HG03571 (cell line): ENCODE measurements around the gene ATP9B.
"Not testable (repeated sequence)": the region's sequence is repeated elsewhere in the genome, so short reads cannot be mapped to it uniquely, and the experiment has no call there.

Experiments
- ATAC-seq: cut with Tn5 transposase; IDR thresholded peaks from one replicate; pipeline ENCODE4 v1.9.1; 2021; ENCODE audit not compliant: unreplicated experiment

Gene ATP9B

DNA sequence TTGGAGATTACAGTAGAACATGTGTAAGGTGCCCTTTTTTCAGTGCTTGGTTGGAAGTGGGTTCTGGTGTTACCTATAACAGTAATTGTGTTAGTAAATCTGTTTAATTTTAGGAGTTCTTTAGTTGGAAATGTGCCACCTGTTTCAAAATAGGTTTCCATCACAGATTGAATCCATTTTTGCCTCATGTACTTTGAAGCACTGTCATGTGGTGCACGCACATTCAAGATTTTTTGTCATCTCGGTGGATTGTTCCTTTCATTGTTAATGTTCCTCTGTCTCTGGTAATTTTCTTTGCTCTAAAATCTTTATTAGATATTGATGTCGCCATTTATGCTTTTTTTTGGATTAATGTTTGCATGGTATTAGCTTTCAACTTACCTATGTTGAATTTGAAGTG lies 1.3 kb downstream of the ATP9B start:
- no peak for ATAC-seq

DNA sequence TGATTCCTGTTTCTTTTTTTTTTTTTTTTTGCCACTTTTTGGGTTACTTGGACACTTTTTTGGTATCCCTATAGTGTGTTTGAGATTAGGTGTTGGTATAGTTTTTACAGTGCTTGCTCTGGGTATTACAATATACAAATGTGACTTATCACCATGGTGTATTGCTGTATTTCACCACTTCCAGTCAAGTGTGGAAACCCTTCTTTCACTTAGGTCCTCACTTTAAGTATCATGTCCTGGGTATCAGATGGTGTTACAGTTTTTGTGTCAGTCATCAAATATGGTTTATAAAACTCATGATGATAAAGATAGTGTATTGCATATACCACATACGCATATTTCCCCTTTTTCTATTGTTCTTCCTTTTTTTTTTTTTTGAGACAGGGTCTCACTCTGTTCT lies 1.8 kb downstream of the ATP9B start:
- no peak for ATAC-seq

DNA sequence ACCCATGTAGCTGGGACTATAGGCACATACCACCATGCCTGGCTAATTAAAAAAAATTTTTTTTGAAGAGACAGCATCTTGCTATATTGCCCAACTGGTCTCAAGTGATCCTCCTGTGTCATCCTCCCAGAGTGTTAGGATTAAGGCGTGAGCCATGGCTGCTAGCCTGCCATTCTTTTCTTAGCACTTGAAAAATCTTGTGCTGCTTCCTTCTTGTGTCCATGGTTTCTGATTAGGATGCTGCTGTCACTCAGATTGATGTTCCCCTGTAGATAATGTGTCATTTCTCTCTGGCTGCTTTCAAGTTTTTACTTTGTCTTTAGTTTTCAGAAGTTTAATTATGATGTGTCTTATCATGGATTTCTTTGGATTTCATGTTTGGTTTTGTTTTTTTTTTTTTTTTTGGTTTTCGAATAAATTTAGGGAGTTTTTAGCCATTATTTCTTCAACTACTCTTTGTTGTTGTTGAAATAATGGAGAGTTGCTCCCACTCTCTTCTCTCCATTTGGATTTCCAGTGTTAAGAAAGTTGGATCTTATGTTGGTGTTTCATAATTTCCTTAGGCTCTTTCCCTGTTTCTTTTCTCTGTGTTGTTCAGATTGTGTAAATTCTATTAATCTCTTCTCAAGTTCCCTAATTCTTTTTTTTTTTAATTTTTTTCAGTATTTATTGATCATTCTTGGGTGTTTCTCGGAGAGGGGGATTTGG lies 2.5 kb downstream of the ATP9B start:
- no peak for ATAC-seq

DNA sequence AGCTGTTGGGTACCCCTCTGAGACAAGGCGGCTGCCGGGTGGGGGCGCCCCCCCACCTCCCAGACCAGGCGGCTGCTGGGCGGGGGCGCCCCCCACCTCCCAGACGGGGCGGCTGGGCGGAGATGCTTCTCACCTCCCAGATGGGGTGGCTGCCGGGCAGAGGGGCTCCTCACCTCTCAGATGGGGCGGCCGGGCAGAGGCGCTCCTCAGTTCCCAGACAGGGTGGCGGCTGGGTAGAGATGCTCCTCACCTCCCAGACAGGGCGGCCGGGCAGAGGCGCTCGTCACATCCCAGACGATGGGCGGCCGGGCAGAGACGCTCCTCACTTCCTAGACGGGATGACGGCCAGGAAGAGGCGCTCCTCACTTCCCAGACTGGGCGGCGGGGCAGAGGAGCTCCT lies 3.5 kb downstream of the ATP9B start:
- ATAC-seq: not testable (repeated sequence)

DNA sequence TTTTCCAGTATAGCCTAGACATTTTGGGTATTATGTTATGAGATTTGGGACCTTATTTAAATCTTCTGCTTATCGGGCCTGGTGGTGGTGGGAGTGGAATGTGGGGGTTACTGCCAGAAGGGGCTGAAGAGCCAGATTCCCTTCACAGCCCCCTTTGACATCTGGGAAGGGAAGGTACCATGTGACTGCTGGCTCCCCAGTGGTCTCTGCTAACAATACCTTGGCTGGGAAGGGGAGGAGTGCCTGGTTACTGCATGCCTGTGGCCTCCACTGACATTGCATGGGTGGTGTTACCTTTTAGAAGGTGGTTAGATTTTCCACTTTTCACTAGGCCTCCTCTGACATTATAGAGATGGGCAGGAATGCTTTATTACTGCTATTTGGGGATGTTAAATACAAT lies 8.0 kb downstream of the ATP9B start:
- no peak for ATAC-seq

DNA sequence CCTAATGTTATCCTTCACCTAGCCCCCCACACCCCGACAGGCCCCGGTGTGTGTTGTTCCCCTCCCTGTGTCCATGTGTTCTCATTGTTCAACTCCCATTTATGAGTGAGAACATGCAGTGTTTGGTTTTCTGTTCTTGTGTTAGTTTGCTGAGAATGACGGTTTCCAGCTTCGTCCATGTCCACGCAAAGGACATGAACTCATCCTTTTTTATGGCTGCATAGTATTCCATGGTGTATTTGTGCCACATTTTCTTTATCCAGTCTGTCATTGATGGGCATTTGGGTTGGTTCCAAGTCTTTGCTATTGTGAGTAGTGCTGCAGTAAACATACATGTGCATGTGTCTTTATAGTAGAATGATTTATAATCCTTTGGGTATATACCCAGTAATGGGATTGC lies 9.6 kb downstream of the ATP9B start:
- not testable (repeated sequence) for ATAC-seq

DNA sequence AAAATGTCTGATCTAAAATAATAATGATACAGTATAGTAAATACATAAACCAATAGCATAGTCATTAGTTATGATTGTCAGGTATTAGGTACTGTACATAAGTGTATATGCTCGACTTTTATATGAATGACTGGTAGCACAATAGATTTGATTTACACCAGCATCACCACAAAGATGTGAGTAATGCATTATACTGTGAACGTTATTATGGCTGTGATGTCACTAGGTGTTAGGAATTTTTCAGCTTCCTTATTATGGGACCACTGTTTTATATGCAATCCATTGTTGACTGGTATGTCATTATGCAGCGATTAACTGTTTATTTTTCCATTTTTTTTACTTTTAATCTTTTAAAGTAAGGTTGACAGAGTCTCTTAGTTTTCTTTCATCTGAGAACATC lies 23.7 kb downstream of the ATP9B start:
- no peak for ATAC-seq

DNA sequence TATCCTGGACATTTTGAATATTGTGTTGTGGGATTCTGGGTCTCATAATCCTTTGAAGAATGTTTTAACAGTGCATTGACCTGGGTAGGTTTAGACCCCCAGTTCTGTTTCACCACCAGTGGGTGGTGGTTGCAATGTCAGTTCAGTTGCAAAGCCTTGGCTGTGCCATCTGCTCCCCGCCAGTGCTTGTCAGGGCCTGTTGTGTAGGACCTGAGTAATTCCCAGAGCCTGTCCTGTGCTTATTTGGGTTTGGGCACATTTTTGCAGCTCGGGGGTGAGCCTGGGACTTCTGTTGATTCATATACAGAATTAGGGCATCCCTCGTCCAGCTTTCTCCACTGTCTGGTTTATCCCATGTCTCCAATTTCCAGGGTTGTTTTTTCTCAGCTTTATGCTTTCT lies 24.8 kb downstream of the ATP9B start:
- ATAC-seq: no peak

DNA sequence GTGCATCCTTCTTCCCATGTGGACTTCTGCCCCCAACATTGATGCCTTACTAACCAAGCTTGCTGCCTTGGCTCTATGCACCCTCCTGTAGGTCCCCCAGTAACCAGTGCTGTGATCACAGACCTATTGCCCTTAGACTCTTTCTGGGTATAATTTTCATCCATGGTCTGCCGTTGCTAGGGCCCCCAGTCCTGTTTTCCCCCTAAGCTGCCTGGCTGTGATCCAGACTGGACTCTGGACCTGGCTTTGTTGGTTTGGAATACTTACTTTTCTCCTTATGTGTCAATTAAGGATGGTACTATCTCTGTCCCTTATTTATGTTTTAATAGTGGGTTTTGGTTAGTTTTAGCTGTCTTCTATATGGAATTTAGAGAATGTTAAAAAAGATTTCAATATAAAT lies 26.0 kb downstream of the ATP9B start:
- no peak for ATAC-seq

DNA sequence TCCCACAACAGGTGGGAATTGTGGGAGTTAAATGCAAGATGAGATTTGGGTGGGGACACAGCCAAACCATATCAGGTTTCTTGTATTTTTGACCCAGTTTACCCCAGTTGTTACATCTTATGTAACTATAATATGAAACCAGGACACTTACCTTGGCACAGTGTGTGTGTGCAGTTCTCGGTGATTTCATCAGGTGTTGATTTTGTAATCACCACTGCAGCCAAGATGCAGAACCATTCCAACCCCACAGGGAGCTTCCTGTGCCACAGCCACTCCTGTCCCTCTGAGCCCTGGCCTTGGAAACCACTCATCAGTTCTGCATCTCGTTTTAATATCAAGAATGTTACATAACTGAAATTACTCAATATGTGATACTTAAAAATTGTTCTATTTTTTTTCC lies 31.8 kb downstream of the ATP9B start:
- no peak for ATAC-seq

DNA sequence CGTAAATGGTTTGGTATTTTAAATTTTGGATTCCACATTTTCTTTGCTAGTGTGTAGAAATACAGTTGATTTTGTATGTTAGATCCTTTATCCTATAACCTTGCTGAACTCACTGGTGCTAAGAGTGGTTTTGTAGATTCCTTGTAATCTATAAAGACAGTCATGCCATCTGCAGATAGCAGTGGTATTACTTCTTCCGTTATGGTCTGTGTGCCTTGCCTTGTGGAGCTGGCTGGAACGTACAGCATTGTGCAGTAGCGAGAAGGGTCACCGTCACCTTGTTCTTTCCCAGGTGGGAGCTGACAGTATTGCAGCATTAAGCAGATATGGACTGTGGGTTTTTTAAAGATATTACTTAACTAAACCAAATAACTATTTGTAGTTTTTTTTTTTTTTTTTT lies 33.7 kb downstream of the ATP9B start:
- ATAC-seq: no peak

DNA sequence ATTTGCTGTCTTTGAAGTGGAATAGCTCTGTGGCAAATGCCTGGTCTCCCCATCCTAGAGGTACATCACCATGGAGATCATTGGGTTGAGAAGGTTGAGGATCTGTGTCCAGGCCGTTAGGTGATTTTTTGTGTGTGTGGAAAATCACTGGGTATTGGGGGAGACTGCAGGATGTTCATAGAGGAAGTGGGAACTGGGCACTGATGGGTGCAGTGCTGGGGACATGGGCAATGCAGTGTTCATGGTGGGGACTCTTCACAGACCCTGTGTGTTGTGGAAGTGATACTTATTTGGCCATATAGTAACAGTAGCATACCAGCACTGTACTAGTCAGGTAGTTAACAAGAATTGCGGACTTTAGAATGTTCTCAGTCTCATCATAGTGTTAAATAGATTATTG lies 34.9 kb downstream of the ATP9B start:
- no peak for ATAC-seq

DNA sequence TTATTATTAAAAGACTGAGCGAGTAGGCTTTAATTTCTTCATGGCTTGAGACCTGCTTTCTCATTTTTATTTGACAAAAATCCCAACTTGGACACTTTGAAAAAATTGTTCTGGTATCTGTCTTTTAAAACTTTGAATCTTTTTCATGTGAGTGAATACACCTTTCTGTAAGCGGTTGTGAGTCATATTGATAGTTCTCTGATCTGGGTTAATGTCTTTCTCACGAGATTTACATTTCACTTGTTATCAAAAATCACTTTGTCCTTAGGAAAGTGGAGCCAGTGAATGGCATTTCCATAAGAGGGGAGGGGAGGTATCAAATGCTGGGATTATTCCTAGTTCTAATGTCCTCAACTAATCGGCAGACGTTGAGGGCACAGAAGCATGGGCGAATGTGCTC lies 36.3 kb downstream of the ATP9B start:
- ATAC-seq: no peak

DNA sequence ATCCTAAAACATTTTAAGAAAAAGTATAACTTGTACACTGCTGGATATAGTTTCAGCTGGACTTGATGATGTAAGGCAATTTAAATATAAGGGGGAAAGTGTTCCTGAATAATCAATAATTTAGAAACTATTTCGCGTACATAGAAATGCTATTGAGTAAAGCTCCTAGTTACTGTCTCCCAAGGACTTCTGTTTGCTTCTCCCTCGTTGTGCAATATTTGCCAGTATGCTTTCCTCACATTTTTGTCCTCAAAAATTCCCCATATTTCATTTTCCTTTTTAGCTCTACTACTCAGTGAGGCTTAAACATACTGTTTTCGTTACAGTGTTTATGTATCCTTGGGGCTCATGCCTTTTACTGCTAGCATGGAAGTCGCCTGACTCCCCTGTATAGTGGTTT lies 36.9 kb downstream of the ATP9B start:
- ATAC-seq: no peak

DNA sequence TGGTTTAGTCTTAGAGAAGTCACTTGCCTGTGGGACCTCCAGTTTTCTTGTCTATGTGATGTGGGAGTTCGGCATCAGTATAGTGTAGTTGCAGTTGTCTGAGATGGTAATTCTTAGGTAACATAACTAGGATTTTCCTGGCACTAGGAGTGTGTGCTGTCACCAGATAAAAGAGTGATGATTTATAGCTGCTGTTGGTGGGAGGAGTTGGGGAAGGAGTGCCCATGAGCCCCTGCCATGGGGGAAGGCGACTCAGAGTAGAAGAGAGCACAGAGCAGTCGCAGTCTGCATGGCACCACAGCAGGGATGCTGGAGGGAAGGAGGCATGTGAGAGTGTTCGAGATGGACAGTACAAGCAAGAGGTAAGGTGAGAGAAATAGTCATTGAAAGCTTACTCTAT lies 38.7 kb downstream of the ATP9B start:
- ATAC-seq: no peak

DNA sequence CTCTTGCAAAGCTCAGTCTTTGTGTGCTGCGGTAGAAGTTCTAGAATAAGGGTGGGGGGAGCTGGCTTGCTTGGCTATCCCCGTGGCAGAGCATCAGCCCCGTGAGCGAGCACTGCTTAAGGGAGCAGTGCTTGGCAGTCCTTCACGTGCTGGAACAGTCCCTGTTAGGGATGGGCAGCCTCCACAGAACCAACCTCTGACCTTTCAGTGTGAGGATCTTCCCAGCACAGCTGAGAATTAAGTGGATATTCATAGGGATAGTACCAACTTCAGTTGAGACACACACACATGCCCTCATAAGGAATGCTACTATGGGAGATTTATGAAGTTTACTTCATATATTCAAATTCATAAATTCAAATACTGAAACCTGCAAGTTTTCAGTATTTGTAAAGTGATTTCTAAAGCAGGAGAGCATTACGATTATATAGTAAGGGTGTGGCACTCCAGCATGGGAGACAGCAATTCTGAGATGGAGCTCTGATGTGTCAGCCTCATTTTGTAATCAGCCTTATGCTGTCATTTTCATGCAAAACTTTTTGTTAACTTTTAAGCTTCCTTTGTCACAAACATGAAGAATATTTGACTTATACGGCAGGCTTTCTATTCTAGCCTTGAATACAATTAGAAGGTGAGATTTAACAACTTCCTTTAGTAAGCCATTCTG lies 39.5 kb downstream of the ATP9B start:
- no peak for ATAC-seq

DNA sequence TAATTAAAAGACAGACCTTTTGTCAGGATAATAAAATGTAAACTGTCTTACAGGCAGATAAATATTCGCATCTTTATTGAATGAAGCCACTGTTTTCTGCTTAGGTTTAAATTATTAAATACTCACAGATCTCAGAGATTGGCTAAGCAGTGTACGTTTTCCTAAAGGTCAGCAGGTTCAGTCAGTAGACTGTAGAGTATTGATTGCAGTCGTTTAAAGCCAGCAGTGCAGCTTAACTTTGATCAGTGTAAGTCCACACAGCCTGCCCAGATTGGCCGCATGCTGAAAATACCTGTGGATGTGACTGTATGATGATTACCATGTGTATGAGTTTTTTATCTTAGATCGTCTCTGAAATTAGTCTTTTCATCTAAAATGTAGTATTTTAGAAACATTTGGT lies 42.3 kb downstream of the ATP9B start:
- no peak for ATAC-seq

DNA sequence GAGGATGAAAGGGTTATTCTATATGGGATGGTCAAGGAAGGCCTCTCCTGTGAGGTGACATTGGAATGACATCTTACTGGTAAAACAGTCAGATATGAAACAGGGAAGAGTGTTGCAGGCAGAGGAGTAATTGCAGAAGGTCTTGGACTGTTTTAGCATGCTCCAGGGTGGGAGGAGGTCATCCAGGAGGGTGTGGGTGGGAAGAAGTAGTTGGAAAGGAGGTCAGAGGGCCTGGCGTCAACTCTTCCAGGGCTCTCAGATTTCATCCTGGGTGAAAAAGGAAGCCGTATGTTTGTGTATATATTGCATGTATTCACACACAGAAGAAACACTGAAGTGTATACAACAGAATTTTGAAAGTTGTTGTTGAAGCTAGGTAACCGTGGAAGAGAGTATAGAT lies 48.2 kb downstream of the ATP9B start:
- no peak for ATAC-seq

DNA sequence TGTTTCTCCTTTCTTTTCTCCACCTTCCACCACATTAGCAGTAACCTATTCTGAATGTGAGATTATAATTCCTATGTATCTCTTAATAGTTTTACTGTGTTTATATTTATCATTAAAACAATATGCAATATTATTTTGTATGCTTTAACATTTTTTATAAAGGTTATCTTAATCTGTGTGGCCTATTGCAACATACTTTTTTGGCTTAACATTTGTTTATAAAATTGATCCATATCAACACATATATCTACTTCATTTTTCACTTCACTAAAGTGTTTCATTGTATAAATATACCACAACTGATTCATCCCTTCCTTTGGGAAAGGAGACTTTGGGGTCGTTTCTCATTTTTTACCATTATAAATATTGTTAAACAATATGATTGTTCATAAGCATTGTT lies 48.6 kb downstream of the ATP9B start:
- no peak for ATAC-seq

DNA sequence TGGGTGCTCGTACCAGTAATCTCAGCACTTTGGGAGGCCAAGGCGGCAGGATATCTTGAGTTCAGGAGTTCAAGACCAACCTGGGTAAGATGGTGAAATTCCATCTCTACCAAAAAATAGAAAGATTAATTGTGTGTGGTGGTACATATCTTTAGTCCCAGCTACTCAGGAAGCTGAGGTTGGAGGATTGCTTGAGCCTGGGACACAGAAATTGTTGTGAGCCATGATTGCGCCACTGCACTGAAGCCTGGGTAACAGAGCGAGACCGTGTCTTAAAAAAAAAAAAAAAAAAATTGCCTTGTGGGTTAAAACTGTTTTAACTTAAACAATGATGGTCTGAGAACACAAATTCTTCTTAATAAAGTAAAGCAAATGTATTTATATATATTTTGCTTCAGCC lies 49.6 kb downstream of the ATP9B start:
- ATAC-seq: no peak

DNA sequence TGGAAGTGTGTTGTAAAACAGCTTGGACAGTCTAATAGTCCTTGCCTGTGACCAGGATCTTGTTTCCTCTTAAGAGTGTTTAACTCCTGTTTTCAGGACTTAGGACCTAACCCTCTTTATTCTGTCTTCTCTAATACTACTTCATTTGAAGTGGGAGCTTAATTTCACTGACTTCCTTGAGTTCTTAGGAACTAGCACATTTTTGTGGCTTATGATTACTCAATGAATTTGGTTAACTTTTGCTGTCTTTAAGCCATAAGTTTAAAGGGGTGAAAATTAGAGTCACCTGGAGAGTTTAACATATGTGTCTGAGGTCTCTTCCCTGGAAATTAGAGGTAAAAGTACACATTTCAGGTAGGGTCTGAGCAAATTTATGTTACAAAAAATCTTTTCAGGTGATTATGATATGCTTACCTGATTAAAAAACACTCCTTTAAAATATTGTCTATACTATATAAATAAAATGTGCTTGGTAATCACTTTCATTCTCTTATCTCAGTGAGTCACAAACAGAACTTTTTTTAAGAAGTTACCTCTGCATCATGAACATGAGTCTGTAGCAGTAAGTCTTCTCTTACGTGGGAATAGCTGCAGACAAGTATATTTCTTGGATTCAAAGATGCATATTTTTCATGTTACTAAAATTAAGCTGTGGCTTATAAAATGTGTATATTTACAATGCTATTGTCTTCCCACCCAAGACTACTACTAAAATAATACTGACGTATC lies 52.7 kb downstream of the ATP9B start:
- ATAC-seq: no peak

DNA sequence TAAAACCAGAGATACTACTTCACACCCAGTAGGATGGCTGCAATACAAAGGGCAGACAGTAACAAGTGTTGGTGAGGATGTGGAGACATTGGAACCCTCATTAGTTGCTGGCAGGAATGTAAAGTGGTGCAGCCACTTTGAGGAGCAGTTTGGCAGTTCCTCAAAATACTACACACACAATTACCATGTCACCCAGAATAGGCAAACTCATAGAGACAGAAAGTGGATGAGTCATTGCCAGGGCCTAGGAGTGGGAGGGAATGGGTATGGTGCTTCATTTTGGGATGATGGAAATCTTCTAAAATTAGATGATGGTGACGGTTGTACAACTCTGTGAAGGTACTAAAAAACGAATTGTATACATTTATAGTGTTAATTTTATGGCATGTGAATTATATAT lies 54.8 kb downstream of the ATP9B start:
- ATAC-seq: no peak
